ENCODE results near the gene JARID2. TPM values are rescaled to one million over a fixed set of nuclear protein-coding genes. Genes with fewer than 3 reads are reported as not detected.

The JARID2 gene
- total and polyA plus RNA-seq, 10 of the 15 experiments (the other 5 are each of a cell fraction or from before 2014, with no cell fraction given) = 4.2 to 21.6 (median 11.7) TPM

DNA sequence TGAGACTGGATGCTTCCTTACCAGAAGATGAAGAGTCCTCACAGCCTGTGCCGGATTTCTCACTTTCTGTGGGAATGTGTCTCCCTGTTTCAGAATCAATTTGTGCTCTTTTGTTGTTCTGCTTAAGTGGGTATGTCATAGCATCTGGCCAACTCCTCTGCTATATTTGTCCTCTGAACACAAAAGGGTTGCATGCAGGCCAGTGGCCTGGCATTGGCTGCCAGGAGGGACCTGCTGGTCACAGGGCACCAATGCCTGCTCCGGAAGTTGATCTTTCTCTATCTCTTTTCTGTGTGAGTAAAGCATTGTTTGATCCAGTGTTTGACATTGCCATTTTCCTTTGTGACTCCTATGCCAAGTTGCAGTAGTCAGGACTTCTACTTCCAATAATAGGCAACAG lies 47.8 kb downstream of the JARID2 start:
- ChIA-PET CTCF (no interaction called here), SMC1A (ENCODE audit: uncharacterized antibody, unreplicated experiment) (interaction anchor here (1.6 kb wide), 1 partner anchor 19 kb away, joined by 4 read pairs; no protein-coding TSS in a partner anchor), RAD21 (ENCODE audit: unreplicated experiment) (interaction anchor here (1.2 kb wide), 1 partner anchor 26 kb away, joined by 3 read pairs; no protein-coding TSS in a partner anchor), POLR2A (interaction anchor here (0.6 to 0.9 kb wide), 2 partner anchors 27 to 43 kb away, joined by 3 to 4 read pairs; no protein-coding TSS in a partner anchor)
- no peak for FAIRE-seq
- Histone ChIP-seq H3K9ac (ENCODE audit: control insufficient read depth, insufficient read depth, low read length) (no peak overlapping the region), H2AFZ (ENCODE audit: control insufficient read depth, low read depth, low read length) (no peak overlapping the region), H3K27ac (ENCODE audit: control insufficient read depth, insufficient read depth) (no peak overlapping the region), H3K4me3 (no peak overlapping the region), H3K9me3 (replicated peaks; ENCODE audit: control insufficient read depth, insufficient read depth, low read length) (no peaks in the 10 kb centered on the region; the same call in 2 of the 3 replicates), H3K4me1 (ENCODE audit: control insufficient read depth, insufficient read depth, low read length) (peaks cover 45% of the 10 kb centered on the region), H3K4me2 (ENCODE audit: control insufficient read depth, insufficient read depth) (no peak overlapping the region), H4K20me1 (ENCODE audit: control insufficient read depth, insufficient read depth) (no peaks in the 10 kb centered on the region), H3K27me3 (replicated peaks in 1 of 2; ENCODE audit: control insufficient read depth in 2 of 2, insufficient read depth in 2 of 2, low read length in 1 of 2) (no peaks in the 10 kb centered on the region), H3K36me3 (ENCODE audit: control insufficient read depth in 2 of 2, insufficient read depth in 2 of 2, low read length in 1 of 2) (peaks cover 1 to 3% of the 10 kb centered on the region in 2 experiments; a peak in 2 of 4 replicates), H3K79me2 (ENCODE audit: control insufficient read depth, insufficient read depth, low read length) (peaks cover 87% of the 10 kb centered on the region)
- 98% methylated on average over 2 of the region's 2 CpGs for WGBS (ENCODE audit: insufficient coverage, insufficient replicate concordance, low lambda C conversion rate, missing lambda C conversion rate)
- intact Hi-C loops (cut with micrococcal nuclease; ENCODE audit: unreplicated experiment) = no loop called here
- TF ChIP-seq NFYB (IDR thresholded peaks at IDR 0.05; ENCODE audit: insufficient read depth, low read depth, low read length) (0 out of 2 replicates have a peak, but pooled peaks have one; percentile 16), LARP7 (IDR thresholded peaks at IDR 0.05) (no peak), EZH2 (IDR thresholded peaks at IDR 0.05; ENCODE audit: borderline replicate concordance, control insufficient read depth, low read depth, low read length) (no peak), TAF1 (IDR thresholded peaks at IDR 0.05; ENCODE audit: borderline replicate concordance, low read depth, low read length) (no peak), TARDBP (IDR thresholded peaks at IDR 0.05; ENCODE audit: borderline replicate concordance) (no peak)
- TF ChIP-seq, protein P1, sequence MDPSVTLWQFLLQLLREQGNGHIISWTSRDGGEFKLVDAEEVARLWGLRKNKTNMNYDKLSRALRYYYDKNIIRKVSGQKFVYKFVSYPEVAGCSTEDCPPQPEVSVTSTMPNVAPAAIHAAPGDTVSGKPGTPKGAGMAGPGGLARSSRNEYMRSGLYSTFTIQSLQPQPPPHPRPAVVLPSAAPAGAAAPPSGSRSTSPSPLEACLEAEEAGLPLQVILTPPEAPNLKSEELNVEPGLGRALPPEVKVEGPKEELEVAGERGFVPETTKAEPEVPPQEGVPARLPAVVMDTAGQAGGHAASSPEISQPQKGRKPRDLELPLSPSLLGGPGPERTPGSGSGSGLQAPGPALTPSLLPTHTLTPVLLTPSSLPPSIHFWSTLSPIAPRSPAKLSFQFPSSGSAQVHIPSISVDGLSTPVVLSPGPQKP (IDR thresholded peaks at IDR 0.05; ENCODE audit: low read depth, low read length) = no peak
- no peak for ATAC-seq
- no TSS peak for BruUV-seq (replicated peaks)
- in situ Hi-C loops (cut with MboI) = no loop called here
- DNase-seq (ENCODE audit: low read depth, low spot score) = no peak
